ENCODE measurements around the gene NEK2.
"Not testable (repeated sequence)": the region's sequence is repeated elsewhere in the genome, so short reads cannot be mapped to it uniquely, and the experiment has no call there.

Gene NEK2
- total RNA-seq: 0.92 to 1.7 reads per million in 2 donors

DNA sequence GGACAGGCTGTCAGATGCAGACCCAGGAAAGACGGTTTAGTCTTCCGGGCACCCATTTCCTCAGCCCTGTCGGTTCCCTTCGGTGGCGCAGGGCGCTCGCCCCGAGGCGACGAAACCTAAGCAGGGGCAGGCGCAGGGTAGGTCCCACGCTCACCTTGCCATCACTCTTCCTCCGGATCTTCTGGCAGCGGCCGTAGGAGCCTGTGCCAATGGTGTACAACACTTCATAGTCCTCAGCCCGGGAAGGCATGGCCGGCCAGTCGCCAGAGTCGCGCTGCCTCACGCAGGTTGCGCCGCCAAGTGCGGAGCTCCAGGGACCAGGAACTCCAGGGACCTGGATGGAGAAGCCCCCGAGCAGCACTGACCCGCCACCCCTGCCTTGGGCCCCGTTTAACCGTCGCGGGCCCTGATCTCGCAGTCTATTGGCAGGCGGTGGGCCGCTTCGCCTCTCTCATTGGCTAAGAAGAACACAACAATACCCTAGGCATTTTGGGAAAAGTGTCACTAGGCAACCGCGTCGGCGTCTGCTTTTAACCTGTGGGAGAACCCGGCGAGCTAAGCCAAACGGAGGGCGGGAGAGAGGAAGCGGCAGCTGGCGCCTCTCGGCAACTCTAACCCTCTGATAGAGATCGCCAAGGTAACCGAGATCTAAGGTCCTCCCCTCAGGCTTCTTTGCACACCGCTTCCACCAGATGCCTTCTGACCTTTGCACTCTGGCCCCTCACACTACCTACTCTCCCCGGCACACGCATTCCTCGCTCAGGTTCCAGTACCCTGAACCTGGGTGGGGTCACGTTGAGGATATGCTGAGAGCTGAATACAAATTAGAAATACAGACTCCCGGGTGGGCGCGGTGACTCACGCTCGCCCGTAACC, at the start of gene NEK2:
NEK2 (minus strand) TSS at position 392 of the 876 bp plus-strand sequence; CDS start at position 250, 142 bp downstream.
- DNase-seq: peak; percentile 43

DNA sequence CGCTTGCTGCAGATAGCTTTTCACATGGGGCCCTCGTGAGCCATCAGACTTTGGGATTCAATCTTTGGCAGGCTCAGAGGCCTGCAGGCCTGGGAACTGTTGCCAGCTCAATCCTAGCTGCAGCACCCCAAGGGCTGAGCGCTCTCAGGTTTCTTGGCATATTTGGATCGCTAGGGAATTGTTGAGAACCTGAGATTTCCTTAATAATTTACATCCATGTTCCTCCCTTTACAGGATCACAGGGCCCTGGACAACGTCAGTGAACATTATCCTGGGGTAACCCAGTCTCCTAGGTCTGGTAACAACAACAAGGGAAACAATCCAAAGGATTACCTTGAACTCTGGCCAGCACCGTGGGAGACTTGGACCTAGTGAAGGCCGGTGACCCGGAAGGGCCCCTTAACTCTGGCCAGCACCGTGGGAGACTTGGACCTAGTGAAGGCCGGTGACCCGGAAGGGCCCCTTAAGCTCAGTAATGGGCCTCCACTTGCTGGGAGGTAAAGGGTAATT, 49.3 kb upstream of the NEK2 start:
- DNase-seq: no peak

DNA sequence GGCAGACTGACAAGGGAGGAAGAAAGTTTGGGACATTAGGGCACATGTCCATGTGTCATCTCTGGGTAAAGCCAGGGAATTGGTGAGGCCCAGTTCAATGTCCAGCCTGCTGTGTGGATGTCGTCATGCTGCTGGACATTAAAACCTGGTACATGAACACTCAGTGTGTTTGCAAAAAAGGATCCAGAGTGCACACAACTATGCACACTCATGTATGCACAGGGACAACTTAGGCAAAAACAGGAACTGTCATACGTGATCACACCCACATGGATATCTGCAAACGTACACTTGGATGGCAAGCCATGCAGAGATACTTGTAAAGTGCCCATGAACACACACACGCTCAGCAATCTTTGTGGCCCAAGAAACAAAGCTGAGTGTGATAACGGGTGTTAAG, 47.9 kb upstream of the NEK2 start:
- no peak for DNase-seq

DNA sequence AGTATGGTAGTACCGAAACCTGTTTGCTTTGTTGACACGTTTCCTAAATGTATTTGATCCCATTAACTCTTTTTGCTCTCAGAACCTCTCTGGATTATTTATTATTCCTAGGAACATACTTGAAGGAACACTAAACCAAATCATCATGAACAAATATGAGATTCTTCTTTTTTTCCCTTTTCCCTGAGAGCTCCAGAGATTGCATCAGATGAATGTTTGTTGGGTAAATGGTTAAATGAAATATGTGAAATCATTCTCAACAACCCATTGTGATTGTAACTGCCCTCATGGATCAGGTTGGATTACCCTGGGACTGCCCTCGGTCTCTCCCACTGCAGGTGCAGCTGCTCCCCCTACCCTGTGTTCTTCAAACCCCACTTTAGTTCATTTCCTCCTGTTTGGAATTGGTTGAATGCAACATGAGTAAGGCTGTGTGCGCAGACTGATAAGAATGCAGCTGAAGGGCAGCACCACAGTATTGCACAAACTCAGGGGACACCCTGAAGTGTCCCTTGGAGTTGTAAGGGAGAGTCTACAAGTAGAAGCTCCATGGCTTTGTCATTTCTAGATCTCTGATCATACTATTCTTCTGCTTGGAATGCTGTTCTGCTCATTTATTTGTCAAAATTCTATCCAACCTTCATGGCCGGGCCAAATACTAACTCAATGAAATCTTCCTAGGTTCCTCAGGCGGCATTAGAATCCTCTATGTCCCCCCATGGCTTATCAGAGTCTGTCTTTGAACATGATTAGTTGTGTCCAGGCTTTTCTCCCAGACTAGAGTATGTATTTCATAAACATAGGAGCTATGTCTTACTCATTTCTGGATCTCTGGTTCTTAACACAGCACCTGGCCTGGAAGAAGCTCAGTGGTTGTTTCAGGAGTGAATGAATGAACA, 47.1 kb upstream of the NEK2 start:
- DNase-seq: no peak

DNA sequence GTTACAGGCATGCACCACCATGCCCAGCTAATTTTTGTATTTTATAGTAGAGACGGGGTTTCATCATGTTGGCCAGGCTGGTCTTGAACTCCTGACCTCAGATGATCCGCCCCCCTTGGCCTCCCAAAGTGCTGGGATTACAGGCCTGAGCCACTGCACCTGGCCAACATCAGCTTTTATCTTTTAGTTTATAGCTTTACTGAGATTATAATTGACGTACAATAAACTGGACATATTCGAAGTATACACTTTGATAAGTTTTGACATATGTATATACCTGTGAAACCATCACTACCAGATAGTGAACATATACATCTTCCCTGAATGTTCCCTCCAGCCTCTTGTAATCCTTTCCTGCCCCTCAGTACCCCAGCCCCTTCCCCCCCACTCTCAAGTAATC, 41.1 kb upstream of the NEK2 start:
- not testable (repeated sequence) for DNase-seq

DNA sequence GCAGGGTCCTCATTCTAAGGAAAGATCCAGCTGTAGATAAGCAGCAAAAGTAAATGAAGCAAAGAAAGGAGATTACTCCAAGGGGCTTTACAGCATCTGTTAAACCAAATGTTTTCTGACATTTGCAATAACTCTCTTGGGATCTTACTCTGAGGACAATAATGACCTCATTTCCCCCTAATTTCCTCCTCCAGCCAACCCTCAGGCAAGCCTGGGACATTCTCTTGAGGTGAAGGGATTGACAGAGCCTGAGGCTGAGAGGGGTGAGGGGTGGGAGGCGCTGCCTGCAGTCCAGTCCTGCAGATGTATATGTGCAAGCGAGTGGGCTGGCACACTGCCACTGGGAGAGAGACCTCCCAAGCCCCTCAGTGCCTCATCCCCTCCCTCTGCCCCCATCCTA, 40.5 kb upstream of the NEK2 start:
- DNase-seq: no peak

DNA sequence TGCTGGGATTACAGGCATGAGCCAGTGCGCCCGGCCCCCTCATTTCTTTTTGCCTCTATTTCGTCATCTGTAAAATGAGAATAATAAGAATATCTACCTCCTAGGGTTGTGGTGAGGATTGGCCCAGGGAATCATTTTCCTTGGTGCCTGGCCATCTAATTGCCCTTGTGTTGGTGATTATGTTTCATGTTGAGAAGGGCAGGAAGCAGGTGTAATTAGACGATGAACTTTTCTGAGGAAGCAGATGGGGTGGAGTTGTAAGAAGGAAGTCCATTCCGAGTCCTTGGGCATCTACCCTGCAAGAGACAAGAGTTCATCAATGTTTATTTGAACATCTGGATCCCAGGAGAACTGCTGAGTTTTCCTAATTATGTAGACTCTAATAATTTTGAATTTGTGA, 38.7 kb upstream of the NEK2 start:
- DNase-seq: no peak

DNA sequence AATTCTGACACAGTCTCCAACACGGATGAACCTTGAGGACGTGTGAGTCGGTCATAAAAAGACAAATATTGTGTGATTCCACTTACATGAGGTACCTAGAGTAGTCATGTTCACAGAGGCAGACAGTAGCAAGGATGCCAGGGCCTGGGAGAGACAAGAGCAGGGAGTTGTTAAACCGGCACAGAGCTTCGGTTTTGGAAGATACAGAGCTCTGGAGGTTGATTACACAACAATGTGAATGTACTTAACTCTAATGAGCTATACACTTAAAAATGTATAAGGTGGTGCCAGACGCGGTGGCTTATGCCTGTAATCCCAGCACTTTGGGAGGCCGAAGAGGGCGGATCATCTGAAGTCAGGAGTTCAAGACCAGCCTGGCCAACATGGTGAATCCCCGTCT, 37.8 kb upstream of the NEK2 start:
- DNase-seq: no peak

DNA sequence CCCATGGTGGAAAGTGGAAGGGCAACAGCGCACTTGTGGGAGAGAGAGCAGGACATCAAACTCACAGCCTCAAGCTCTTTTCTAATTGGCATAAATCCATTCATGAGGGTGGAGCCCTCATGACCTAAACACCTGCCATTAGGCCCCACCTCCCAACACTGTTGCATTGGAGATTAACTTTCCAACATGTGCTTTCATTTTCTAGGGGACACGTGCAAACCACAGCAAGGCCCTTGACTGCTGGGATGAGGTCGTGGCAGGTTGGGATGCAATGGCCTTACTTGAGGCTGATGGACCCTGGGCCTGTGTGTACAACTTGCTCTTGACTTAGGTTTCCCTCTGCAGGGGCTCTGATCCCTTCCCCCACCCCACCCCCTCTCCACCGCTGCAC, 35.9 kb upstream of the NEK2 start:
- DNase-seq: no peak

DNA sequence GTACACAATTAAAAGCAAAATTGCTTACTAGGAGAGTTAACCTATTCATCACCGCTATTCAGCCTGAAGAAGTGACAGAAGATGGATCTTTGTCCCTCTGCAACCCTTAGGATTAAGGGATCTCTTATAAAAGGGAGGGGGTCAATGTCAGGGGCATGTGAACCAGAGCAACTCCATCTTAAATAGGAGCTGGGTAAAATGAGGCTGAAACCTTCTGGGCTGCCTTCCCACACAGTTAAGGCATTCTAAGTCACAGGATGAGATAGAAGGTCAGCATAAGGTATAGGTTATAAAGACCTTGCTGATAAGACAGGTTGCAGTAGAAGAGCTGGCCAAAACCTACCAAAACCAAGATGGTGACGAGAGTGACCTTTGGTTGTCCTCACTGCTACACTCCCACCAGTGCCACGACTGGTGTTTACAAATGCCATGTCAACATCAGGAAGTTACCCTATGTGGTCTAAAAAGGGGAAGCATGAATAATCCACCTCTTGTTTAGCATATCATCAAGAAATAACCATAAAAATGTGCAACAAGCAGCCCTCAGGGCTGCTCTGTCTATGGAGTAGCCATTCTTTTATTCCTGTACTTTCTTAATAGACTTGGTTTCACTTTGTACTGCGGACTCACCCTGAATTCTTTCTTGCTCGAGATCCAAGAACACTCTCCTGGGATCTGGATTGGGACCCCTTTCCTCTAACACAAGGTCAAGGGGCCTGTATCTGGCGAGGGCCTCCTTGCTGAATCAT, 35.3 kb upstream of the NEK2 start:
- no peak for DNase-seq

DNA sequence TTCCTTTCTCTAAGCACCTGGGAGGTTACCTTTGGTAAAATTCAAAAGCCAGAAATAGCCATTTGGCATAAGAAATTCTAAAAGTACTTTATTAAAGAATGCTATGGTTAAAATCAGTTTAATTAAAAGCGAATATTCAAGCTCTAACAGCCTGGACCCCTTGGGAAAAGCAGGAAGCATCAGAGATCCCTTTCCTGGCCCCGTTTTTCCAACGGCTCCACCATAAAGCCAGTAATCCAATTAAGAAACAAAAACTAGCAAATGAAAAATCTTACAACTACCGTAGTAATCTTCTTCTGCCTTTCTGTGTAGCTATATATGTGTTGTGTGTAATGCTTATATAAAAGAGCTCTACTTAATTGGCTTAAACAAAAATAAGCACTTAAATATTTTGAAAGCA, 33.5 kb upstream of the NEK2 start:
- DNase-seq: no peak

DNA sequence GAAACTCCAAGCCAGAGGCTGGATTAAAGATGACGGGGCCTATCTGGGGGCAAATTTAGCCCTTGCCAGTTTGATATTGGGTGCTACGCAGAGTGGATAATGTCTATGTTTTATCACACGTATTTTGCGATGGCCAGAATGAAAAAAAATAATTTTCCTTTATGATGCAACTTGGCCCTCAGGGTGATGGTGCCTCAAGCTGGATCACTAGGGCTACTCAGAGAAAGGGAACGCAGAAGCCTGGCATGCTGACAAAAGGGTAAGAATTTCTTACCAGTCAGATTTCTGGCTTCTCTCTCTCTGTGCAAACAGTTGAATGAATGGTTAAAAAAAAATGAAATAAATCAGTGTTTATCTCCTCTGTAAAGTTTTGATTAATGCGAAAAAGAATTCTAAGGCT, 32.6 kb upstream of the NEK2 start:
- DNase-seq: no peak

DNA sequence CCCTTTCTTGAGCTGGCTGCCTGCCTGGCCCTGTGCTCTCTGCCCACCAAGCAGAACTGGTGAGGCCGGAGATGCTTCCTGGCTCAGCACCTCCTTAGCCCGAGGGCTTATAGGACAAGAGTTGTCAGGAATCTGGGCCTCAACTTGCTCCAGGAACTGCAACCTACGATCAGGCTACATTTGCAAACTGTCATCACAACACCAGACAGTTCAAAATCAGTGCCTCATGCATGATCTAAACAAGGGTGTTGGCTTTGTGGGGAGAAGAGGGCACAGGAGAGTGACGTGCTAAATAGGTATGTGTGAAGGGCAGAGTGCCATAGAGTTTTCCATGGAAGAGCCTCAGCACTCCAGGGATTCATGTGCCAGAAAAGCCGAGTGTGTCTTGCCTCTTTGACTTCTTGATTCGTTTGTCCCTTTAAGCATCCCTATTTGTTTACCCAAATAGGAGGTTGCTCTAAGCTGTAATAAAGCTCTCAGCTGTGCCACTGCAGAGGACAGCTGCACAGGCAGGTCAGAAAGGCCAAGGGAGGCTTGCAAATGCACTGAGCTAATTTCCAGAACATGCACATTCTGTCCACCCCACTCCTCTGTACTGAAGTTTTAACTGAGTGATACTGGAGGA, 30.2 kb upstream of the NEK2 start:
- DNase-seq: no peak

DNA sequence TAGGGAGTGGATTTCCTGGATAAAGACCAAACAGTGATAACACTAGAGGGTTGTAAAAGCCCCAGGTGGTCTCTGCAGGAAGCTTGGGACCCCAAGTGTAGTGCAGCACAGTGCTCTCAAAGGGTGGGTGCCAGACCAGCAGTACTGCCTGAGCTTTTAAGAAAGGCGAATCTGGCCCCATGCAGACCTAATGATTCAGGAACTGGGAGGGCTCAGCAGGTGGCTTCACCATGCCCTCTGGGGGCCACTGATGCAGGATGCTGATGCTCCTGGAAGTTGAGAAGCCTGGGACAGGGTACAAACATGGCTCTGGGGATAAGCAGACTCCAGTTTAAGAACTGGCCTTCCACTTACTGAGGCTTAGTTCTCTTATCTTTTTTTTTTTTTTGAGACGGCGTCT, 29.1 kb upstream of the NEK2 start:
- DNase-seq: no peak

DNA sequence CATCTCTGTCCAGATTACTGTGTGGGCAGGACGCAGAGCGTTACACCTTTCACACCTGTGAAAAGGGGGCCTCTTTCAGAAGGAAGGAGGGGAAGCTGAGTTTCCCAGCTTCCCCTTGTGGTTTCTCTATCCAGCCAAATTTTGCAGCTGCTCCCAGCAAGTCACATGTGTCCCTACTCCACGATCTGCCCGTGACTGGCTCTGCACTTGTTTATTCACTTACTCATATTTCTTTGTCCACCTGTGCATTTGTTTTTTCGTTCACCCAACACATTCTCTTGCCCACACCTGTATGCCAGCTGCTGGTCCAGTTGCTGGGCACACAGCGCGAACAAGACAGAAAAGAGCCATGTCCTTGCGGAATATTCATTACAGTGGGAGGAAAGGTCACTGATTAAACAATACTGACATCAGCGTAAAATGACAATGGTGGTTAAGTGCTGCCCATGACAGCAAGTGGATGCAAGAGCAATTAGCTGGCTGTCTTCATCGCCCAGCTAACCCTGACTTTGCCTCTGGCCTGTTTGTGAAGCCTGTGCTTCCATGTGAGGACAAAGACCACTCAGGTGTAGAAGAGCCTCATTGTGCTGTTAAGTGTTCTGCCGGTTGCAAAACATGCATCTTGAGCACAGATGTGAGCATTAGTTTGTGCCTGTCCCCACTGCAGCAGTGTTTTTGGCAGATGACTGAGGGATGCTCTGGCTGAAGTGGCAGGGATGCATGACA, 28.6 kb upstream of the NEK2 start:
- no peak for DNase-seq

DNA sequence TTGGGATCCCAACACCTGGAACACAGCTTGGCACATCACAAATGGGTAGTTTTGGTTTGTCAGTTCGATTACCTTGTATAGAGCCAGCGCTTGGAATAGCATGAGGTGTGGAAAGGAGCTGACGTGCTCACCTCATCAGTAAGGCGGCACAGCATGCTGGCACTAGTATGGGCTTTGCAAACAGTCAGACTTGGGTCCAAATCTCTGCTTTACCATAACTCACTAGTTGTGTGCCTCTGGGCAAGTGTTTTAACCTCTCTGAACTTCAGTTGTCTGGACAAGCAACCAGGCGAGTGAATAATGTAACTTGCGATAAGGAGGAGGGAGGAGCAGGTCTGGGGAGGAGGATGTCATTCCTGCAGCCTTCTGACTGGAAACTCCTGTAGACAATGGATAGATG, 26.3 kb upstream of the NEK2 start:
- DNase-seq: no peak

DNA sequence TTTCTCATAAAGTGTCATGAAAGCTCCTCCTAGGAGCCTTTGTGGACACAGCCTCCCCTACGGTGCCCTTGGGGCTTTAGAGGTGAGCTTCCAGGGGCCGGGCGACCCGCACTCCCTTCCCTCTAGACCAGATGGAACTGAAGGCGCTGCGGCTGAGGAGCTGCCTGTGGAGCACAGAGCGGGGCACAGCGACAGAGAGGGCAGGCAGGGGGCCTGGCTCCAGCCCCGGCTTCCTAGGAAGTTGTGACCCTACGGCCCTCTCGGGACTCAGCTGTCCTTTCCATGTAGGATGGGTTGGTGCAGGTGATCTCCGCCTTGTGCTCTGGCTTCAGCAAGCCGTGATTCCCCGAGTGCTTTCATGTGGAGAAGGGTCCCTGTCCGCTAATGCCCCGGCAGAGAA, 23.6 kb upstream of the NEK2 start:
- DNase-seq: no peak

DNA sequence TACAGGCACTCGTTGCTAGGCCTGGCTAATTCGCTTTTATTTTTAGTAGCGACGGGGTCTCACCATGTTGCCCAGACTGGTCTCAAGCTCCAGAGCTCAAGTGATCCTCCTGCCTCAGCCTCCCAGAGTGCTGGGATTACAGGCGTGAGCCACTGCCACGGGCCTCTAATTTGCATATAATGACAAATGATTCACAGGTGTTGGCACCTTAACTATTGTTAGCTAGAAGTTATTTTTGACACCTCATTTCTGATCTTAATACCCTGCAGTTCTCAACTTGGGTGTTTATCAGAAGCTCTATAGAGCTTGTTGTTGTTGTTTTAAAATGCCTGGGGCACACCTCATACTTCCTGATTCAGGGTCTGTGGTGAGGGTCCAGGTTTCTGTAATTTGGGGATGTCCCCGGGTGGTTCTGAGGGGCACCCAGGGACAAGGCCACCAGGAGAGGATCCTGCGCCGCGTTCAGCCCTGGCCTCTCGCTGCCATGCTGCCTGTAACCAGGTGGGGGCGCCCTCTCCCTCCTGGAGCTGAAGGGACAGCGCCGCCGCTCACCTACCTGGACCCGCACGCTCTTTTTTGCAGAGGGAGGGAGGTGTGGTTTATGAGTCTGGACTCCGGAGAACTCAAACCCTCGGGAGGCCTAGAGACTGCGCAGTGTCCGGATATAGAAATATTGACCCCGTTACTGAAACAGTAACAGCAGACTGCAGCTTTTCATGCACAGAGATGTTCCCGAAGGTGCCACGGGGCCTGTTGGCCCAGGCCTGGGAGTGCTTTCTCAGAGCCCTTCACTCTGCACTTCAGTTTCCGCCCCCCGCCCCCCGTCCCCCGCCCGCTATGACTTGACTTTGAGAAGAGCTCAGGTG, 23.0 kb upstream of the NEK2 start:
- peak; percentile 52 for DNase-seq

DNA sequence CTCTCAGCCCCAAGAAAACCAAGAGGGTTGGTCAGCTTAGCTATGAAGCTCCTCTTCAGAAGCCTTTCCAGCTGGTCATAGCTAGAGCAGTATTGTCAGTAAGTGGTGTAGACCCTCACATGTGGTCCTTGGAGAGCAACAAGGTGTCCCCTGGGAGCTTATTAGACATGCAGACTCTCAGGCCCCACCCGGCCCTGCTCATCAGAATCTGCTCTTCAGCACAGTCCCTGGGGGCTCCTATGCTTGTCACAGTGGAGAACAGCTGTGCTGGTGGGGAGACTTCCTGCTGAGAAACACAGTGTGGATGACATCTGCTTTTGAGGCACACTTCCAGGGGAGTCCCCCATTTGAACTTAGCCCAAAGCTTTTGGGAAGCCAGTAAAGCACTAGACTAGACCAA, 21.9 kb upstream of the NEK2 start:
- no peak for DNase-seq

DNA sequence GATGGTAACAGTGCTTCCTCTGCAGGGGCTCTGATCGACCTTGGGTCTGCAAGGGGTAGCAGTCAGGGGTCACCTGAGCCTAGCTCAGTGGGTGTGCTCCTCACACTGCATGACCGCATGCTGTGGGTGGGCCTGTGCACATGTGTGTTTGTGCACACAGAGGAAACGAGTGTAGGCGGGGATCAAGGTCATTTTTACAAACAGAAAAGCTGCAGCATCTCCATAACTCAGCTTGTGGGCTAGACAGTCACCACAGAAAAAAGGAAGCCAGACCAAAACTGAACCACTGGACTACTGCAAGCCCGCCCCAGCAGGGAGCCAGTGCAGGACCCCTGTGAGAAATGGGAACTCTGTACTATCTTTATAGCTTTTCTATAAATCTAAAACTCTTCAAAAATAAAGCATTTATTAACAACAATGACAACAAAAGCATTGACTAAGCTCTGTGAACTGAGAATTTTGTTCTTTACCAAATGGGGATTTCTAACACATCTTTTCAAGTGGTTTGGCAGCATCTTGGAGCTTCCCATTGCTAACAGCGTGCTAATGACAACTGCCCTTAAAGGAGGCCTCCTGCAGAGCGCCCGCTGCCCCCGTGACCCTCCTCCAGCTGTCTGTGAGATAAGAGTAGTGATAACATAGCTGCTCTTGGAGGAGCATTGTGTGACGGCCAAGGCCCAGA, 19.9 kb upstream of the NEK2 start:
- no peak for DNase-seq
